ENCODE measurements around the gene ZNF479. TPM values are rescaled to one million over a fixed set of nuclear protein-coding genes. Genes with fewer than 3 reads are reported as not detected.
"Not testable (repeated sequence)": the region's sequence is repeated elsewhere in the genome, so short reads cannot be mapped to it uniquely, and the experiment has no call there.

Gene ZNF479
- total RNA-seq (not detected), polyA plus RNA-seq (not detected), total RNA-seq (not detected)

GRCh38 chr7:57132336-57132735 is at the start of gene ZNF479:
Gene ZNF479, minus strand, starts transcription at chr7:57132436. Its CDS starts 112 bp downstream, at chr7:57132324.
- H3K27me3 ChIP-seq (ENCODE audit: control insufficient read depth in 2 of 2, insufficient read depth in 2 of 2, low read length in 2 of 2); H3K4me3 ChIP-seq (ENCODE audit: low read length); H3K27ac ChIP-seq (ENCODE audit: low read depth, low read length); H3K36me3 Mint-ChIP-seq; H3K27me3 Mint-ChIP-seq; H3K9me3 ChIP-seq (ENCODE audit: control insufficient read depth in 2 of 3, low read length in 3 of 3); DNase-seq; intact Hi-C loops (cut with micrococcal nuclease); CTCF ChIA-PET; H3K4me1 Mint-ChIP-seq; ATAC-seq; H3K4me3 Mint-ChIP-seq; H3K36me3 ChIP-seq (ENCODE audit: control insufficient read depth in 2 of 3, insufficient read depth in 3 of 3, low read length in 3 of 3); H3K4me1 ChIP-seq (ENCODE audit: control insufficient read depth in 2 of 2, insufficient read depth in 2 of 2, low read length in 2 of 2); H3K27ac Mint-ChIP-seq; POLR2A ChIA-PET: not testable (repeated sequence)
- peaks cover 6 to 85% (median 26%) of the 10 kb centered on the region in 11 donors for H3K9me3 Mint-ChIP-seq

GRCh38 chr7:57182031-57182430 is 49.8 kb upstream of the ZNF479 start:
- no peaks in the 10 kb centered on the region for H3K27me3 ChIP-seq (ENCODE audit: control insufficient read depth in 2 of 2, insufficient read depth in 2 of 2, low read length in 2 of 2)
- Mint-ChIP-seq H3K27me3 (no peaks in the 10 kb centered on the region), H3K4me3 (no peak overlapping the region), H3K27ac (no peak overlapping the region), H3K4me1 (no peaks in the 10 kb centered on the region), H3K9me3 (peaks cover 0 to 43% (median 22%) of the 10 kb centered on the region in 11 donors), H3K36me3 (peaks cover 0 to 6% (median 0%) of the 10 kb centered on the region in 5 donors)
- ATAC-seq (no peak), DNase-seq (no peak)
- ChIA-PET CTCF (no interaction called here), POLR2A (no interaction called here)
- no peaks in the 10 kb centered on the region for H3K36me3 ChIP-seq (ENCODE audit: control insufficient read depth in 2 of 3, insufficient read depth in 3 of 3, low read length in 3 of 3)
- H3K9me3 ChIP-seq (ENCODE audit: control insufficient read depth in 2 of 3, low read length in 3 of 3) = peaks cover 0 to 43% (median 0%) of the 10 kb centered on the region in 3 experiments
- no peaks in the 10 kb centered on the region for H3K4me1 ChIP-seq (ENCODE audit: control insufficient read depth in 2 of 2, insufficient read depth in 2 of 2, low read length in 2 of 2)
- H3K4me3 ChIP-seq (ENCODE audit: low read length) = no peak overlapping the region
- intact Hi-C loops (cut with micrococcal nuclease) = no loop called here
- H3K27ac ChIP-seq (ENCODE audit: low read depth, low read length) = no peak overlapping the region

DNA sequence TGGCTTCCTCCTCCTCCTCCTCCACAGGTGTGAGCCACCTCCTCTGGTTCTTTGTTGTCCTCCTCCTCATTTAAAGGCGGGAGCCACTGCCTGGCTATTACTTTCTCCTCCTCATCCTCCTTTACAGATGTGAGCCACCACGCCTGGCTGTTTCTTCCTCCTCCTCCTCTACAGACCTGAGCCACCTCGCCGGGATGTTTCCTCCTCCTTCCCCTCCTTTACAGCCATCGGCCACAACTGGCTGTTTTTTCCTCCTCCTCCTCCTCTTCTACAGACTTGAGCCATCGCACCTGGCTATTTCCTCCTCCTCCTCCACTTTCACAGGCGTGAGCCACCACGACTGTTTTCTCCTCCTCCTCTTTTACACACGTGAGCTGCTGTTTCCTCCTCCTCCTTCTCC is 49.0 kb upstream of the ZNF479 start:
- ChIA-PET POLR2A (no interaction called here), CTCF (no interaction called here)
- no peak for DNase-seq
- ATAC-seq = no peak
- Mint-ChIP-seq H3K9me3 (peaks cover 0 to 47% (median 18%) of the 10 kb centered on the region in 11 donors), H3K36me3 (peaks cover 0 to 6% (median 0%) of the 10 kb centered on the region in 5 donors), H3K4me1 (no peaks in the 10 kb centered on the region), H3K27me3 (no peaks in the 10 kb centered on the region), H3K4me3 (no peak overlapping the region), H3K27ac (no peak overlapping the region)
- Histone ChIP-seq H3K9me3 (ENCODE audit: control insufficient read depth in 2 of 3, low read length in 3 of 3) (peaks cover 0 to 46% (median 0%) of the 10 kb centered on the region in 3 experiments), H3K4me3 (ENCODE audit: low read length) (no peak overlapping the region), H3K27me3 (ENCODE audit: control insufficient read depth in 2 of 2, insufficient read depth in 2 of 2, low read length in 2 of 2) (no peaks in the 10 kb centered on the region), H3K4me1 (ENCODE audit: control insufficient read depth in 2 of 2, insufficient read depth in 2 of 2, low read length in 2 of 2) (no peaks in the 10 kb centered on the region), H3K27ac (ENCODE audit: low read depth, low read length) (no peak overlapping the region), H3K36me3 (ENCODE audit: control insufficient read depth in 2 of 3, insufficient read depth in 3 of 3, low read length in 3 of 3) (no peaks in the 10 kb centered on the region)
- intact Hi-C loops (cut with micrococcal nuclease) = no loop called here

GRCh38 chr7:57179776-57180415 is 47.7 kb upstream of the ZNF479 start:
- no peak overlapping the region for H3K27ac ChIP-seq (ENCODE audit: low read depth, low read length)
- POLR2A ChIA-PET = no interaction called here
- H3K4me3 ChIP-seq (ENCODE audit: low read length) = no peak overlapping the region
- no peaks in the 10 kb centered on the region for H3K27me3 ChIP-seq (ENCODE audit: control insufficient read depth in 2 of 2, insufficient read depth in 2 of 2, low read length in 2 of 2)
- Mint-ChIP-seq H3K9me3 (peaks cover 0 to 53% (median 18%) of the 10 kb centered on the region in 11 donors), H3K4me1 (no peaks in the 10 kb centered on the region), H3K4me3 (no peak overlapping the region), H3K36me3 (peaks cover 0 to 6% (median 0%) of the 10 kb centered on the region in 5 donors), H3K27me3 (no peaks in the 10 kb centered on the region), H3K27ac (no peak overlapping the region)
- peaks cover 0 to 53% (median 0%) of the 10 kb centered on the region in 3 experiments for H3K9me3 ChIP-seq (ENCODE audit: control insufficient read depth in 2 of 3, low read length in 3 of 3)
- DNase-seq = no peak
- no peak for ATAC-seq
- intact Hi-C loops (cut with micrococcal nuclease) = no loop called here
- H3K36me3 ChIP-seq (ENCODE audit: control insufficient read depth in 2 of 3, insufficient read depth in 3 of 3, low read length in 3 of 3) = no peaks in the 10 kb centered on the region
- CTCF ChIA-PET = no interaction called here
- H3K4me1 ChIP-seq (ENCODE audit: control insufficient read depth in 2 of 2, insufficient read depth in 2 of 2, low read length in 2 of 2) = no peaks in the 10 kb centered on the region

GRCh38 chr7:57178768-57179139 is 46.5 kb upstream of the ZNF479 start:
- no peaks in the 10 kb centered on the region for H3K27me3 ChIP-seq (ENCODE audit: control insufficient read depth in 2 of 2, insufficient read depth in 2 of 2, low read length in 2 of 2)
- POLR2A ChIA-PET = no interaction called here
- no peaks in the 10 kb centered on the region for H3K4me1 Mint-ChIP-seq
- ATAC-seq (no peak), DNase-seq (no peak)
- H3K4me1 ChIP-seq (ENCODE audit: control insufficient read depth in 2 of 2, insufficient read depth in 2 of 2, low read length in 2 of 2) = no peaks in the 10 kb centered on the region
- peaks cover 0 to 6% (median 0%) of the 10 kb centered on the region in 5 donors for H3K36me3 Mint-ChIP-seq
- intact Hi-C loops (cut with micrococcal nuclease) = no loop called here
- H3K9me3 ChIP-seq (ENCODE audit: control insufficient read depth in 2 of 3, low read length in 3 of 3) = peaks cover 0 to 53% (median 0%) of the 10 kb centered on the region in 3 experiments
- H3K27ac ChIP-seq (ENCODE audit: low read depth, low read length) = no peak overlapping the region
- H3K27ac Mint-ChIP-seq = no peak overlapping the region
- H3K4me3 ChIP-seq (ENCODE audit: low read length) = no peak overlapping the region
- no peaks in the 10 kb centered on the region for H3K27me3 Mint-ChIP-seq
- no peak overlapping the region for H3K4me3 Mint-ChIP-seq
- CTCF ChIA-PET = no interaction called here
- H3K9me3 Mint-ChIP-seq = peaks cover 0 to 48% (median 17%) of the 10 kb centered on the region in 11 donors
- no peaks in the 10 kb centered on the region for H3K36me3 ChIP-seq (ENCODE audit: control insufficient read depth in 2 of 3, insufficient read depth in 3 of 3, low read length in 3 of 3)

DNA sequence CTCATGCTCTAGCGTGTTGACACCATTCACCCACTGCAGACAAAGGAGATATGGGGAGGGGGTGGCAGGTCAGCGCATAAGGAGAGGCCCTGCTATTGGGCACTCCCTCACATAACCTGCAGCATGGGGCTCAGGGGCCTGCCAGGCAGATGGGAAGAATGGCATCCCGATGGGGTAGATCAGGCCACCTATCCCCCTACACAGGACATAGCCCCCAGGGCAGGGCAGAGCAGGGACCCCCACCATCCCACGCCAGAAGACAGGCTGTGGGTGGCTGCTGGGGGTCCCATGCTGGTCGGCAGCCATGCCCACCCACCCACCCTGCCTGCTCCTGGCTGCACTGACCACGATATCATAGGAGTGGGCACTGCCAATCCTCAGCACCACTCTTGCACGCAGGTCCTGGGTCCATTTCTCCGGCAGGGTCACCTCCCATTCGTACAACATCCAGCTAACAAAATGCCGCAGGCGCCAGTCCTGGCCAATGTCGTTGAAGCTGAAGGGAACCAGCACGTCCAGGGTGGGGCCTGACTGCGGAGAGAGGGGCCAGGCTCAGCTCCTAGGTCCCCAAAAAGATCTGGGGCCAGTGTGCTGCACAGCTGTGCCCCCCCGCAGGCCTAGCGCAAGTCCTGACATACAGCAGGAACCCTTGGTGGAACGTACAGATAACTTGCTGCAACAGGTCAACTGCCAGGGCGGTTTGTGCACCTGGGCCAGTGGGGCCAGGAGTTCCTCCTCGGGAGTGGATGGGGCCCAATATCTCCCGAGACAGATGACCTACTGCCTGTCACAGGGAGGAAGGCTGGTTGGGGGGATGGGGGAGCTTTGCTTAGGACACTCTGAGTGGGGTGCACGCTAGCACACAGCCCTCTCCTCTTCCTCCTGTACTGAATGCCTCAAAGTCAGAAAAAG is 45.9 kb upstream of the ZNF479 start:
- Mint-ChIP-seq H3K9me3 (peaks cover 0 to 47% (median 16%) of the 10 kb centered on the region in 11 donors), H3K27me3 (no peaks in the 10 kb centered on the region), H3K36me3 (peaks cover 0 to 6% (median 0%) of the 10 kb centered on the region in 5 donors), H3K27ac (no peak overlapping the region), H3K4me1 (no peaks in the 10 kb centered on the region), H3K4me3 (no peak overlapping the region)
- H3K4me3 ChIP-seq (ENCODE audit: low read length) = no peak overlapping the region
- ATAC-seq (no peak), DNase-seq (no peak)
- POLR2A ChIA-PET = no interaction called here
- H3K36me3 ChIP-seq (ENCODE audit: control insufficient read depth in 2 of 3, insufficient read depth in 3 of 3, low read length in 3 of 3) = no peaks in the 10 kb centered on the region
- no peaks in the 10 kb centered on the region for H3K4me1 ChIP-seq (ENCODE audit: control insufficient read depth in 2 of 2, insufficient read depth in 2 of 2, low read length in 2 of 2)
- H3K27me3 ChIP-seq (ENCODE audit: control insufficient read depth in 2 of 2, insufficient read depth in 2 of 2, low read length in 2 of 2) = no peaks in the 10 kb centered on the region
- H3K27ac ChIP-seq (ENCODE audit: low read depth, low read length) = no peak overlapping the region
- CTCF ChIA-PET = no interaction called here
- peaks cover 0 to 53% (median 0%) of the 10 kb centered on the region in 3 experiments for H3K9me3 ChIP-seq (ENCODE audit: control insufficient read depth in 2 of 3, low read length in 3 of 3)
- intact Hi-C loops (cut with micrococcal nuclease) = no loop called here
